Gastroesophageal sphincter (tissue), 4 donors: ENCODE results near the gene CIT. TPM values are rescaled to one million over a fixed set of nuclear protein-coding genes. Genes with fewer than 3 reads are reported as not detected.

ENCODE experiments used
- ATAC-seq: fragments of 150-250 bp; one replicate; pipeline ENCODE4 v1.9.1; 2016; ENCODE audit warnings: mild to moderate bottlenecking, moderate library complexity
- H3K27ac ChIP-seq, 4 donors: fragments of 200-600 bp; sonication (generic) in 3 of 4; 1 replicate in 3 of 4; 2 replicates in 1 of 4; pipeline ENCODE4 v1.5.1; 2016 to 2019
- H3K27me3 ChIP-seq: fragments of 200-600 bp; sonication (generic); one replicate; pipeline ENCODE4 v1.5.1; 2019
- H3K36me3 ChIP-seq, 2 donors: fragments of 200-600 bp; sonication (generic); one replicate each; pipeline ENCODE4 v1.5.1; 2019; ENCODE audit warnings: control low read depth in 1 of 2
- H3K4me1 ChIP-seq, 3 donors: fragments of 200-600 bp; sonication (generic); 1 replicate in 2 of 3; 2 replicates in 1 of 3; pipeline ENCODE4 v1.5.1; 2016 to 2019; ENCODE audit warnings: control low read depth in 2 of 3
- H3K4me3 ChIP-seq, 2 donors: fragments of 200-600 bp; sonication (generic); one replicate each; pipeline ENCODE4 v1.5.1; 2019; ENCODE audit warnings: mild to moderate bottlenecking in 1 of 2, moderate library complexity in 1 of 2
- H3K9me3 ChIP-seq, 3 donors: fragments of 200-600 bp; sonication (generic); one replicate each; pipeline ENCODE4 v1.5.1; 2017 to 2019; ENCODE audit warnings: control low read depth in 2 of 3
- EP300 ChIP-seq: sonication (generic); formaldehyde crosslinking; IDR thresholded peaks from one replicate; pipeline ENCODE4 v1.6.1; 2017; ENCODE audit warnings: antibody characterized with exemption, mild to moderate bottlenecking
- POLR2A ChIP-seq, 2 donors: fragments of 450-650 bp; IDR thresholded peaks; one replicate each; pipeline ENCODE4 v1.6.1; 2017; ENCODE audit warnings: antibody characterized with exemption in 2 of 2, mild to moderate bottlenecking in 2 of 2, moderate library complexity in 1 of 2
- POLR2AphosphoS5 ChIP-seq: sonication (generic); formaldehyde crosslinking; IDR thresholded peaks from one replicate; pipeline ENCODE4 v1.6.1; 2017; ENCODE audit warnings: antibody characterized with exemption
- WGBS, 2 donors: methylation state at CpG; one replicate each; pipeline ENCODE4 v1.1.5; 2018; ENCODE audit warnings: low coverage in 1 of 2; 5-methylcytosine and 5-hydroxymethylcytosine counted together
- total RNA-seq, 4 donors: library from RNA; depleted of rRNA; stranded (reverse); fragments of >200 nt; gene quantifications; one replicate each; pipeline ENCODE4 v1.1.0, GENCODE V29; 2016
- TF ChIP-seq, protein P1 (sequence below), 4 experiments: fragments of 200-600 bp in 2 of 4; fragments of 450-650 bp in 2 of 4; sonication (generic) in 1 of 4; IDR thresholded peaks; one replicate each; pipeline ENCODE4 v1.5.1; 2017 to 2019; ENCODE audit warnings: antibody characterized with exemption in 4 of 4, mild to moderate bottlenecking in 2 of 4, moderate library complexity in 2 of 4

The CIT gene
- total RNA-seq, 4 donors from 2014 or later: 3.8 to 9.7 (median 6.6) TPM

DNA sequence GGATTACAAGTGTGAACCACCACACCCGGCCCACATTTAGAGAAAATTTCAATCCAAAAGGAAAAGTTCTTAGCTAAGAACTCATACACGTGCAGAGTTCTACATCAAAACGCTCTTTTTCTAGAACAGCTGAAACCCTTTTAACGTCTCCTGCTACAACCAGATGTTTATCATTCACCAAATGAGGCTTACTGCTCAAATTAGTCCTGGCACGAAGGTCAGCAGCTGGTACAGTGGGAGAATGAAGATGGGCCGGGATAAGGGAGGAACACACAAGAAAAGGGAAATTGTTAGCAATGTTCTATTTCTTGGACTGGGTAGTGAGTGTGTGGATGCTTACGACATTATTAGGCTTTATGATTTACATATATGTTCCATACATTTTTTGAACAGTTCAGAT, 171.9 kb downstream of the CIT start:
- Histone ChIP-seq H3K4me1 (no peaks in the 10 kb centered on the region), H3K27ac (no peak overlapping the region), H3K36me3 (peaks cover 0 to 1% of the 10 kb centered on the region in 2 donors), H3K27me3 (no peaks in the 10 kb centered on the region), H3K9me3 (no peaks in the 10 kb centered on the region), H3K4me3 (no peak overlapping the region)
- WGBS, 2 donors: 86 to 93% methylated on average over 3 to 7 of the region's 7 CpGs
- ATAC-seq: no peak
- TF ChIP-seq POLR2AphosphoS5: no peak
- TF ChIP-seq, protein P1, sequence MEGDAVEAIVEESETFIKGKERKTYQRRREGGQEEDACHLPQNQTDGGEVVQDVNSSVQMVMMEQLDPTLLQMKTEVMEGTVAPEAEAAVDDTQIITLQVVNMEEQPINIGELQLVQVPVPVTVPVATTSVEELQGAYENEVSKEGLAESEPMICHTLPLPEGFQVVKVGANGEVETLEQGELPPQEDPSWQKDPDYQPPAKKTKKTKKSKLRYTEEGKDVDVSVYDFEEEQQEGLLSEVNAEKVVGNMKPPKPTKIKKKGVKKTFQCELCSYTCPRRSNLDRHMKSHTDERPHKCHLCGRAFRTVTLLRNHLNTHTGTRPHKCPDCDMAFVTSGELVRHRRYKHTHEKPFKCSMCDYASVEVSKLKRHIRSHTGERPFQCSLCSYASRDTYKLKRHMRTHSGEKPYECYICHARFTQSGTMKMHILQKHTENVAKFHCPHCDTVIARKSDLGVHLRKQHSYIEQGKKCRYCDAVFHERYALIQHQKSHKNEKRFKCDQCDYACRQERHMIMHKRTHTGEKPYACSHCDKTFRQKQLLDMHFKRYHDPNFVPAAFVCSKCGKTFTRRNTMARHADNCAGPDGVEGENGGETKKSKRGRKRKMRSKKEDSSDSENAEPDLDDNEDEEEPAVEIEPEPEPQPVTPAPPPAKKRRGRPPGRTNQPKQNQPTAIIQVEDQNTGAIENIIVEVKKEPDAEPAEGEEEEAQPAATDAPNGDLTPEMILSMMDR (IDR thresholded peaks at IDR 0.05): no peak
- no peak for TF ChIP-seq POLR2A (IDR thresholded peaks at IDR 0.05)
- no peak for TF ChIP-seq EP300

DNA sequence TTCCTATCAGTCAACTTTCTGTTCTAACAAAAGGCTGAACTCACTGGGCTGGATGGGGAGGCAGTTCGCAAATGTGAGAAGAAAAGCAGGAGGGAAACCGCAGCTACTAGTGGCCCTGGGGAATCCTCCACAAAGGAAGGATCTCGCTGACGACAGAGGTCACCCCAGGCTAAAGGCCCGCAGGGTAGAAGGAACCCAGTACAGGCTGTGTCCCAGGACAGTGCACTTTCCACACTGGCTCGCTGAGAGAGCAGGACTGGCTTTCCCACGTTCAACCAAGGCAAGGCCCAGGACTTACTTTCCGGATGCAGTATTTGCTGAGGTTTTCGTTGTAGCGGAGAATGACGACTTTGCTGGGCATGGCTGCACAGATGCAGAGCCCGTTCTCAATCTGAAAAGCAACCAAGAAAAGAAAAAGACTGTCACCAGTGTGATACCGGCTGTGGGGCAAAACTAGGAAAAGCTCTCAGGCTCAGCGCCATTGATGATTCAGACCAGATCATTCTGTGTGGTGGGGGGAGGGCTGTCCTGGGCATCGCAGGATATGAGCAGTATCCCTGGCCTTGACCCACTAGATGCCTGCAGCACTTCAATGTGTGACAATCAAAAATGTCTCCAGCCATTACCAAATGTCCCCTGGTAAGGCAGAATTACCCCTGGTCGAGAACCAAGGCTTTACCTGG, 172.9 kb downstream of the CIT start:
- 63 to 92% methylated on average over 4 to 5 of the region's 16 CpGs for WGBS, 2 donors
- H3K4me1 ChIP-seq: no peaks in the 10 kb centered on the region
- H3K27ac ChIP-seq: peak overlapping the region in 1 of 4 donors; percentile 19
- no peak overlapping the region for H3K4me3 ChIP-seq
- TF ChIP-seq POLR2AphosphoS5: no peak
- peak; percentile 46 for ATAC-seq
- no peaks in the 10 kb centered on the region for H3K27me3 ChIP-seq
- H3K9me3 ChIP-seq: no peaks in the 10 kb centered on the region
- no peaks in the 10 kb centered on the region for H3K36me3 ChIP-seq

DNA sequence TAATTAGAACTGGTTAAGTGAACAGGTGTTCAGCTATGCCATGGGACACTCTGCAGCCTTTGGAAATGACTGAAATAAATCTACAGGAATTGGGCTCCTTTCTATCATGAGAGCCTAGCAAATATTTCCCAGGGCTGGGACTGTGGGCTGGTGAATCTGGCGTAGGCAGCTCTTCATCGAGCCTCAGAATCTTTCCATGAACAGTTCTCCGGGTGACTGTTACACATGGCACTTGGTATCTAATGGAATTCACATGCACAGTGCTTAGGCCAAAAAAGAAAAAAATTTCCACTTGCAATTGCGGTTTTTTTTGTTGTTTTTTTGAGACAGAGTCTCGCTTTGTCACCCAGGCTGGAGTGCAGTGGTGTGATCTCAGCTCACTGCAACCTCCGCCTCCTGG, 177.0 kb downstream of the CIT start:
- H3K27me3 ChIP-seq: no peaks in the 10 kb centered on the region
- TF ChIP-seq, protein P1 (IDR thresholded peaks at IDR 0.05): no peak
- TF ChIP-seq EP300: no peak
- TF ChIP-seq POLR2A (IDR thresholded peaks at IDR 0.05): no peak
- no peak for TF ChIP-seq POLR2AphosphoS5
- WGBS, 2 donors: 83 to 97% methylated on average over 6 of the region's 6 CpGs
- no peak for ATAC-seq
- H3K27ac ChIP-seq: no peak overlapping the region
- H3K9me3 ChIP-seq: no peaks in the 10 kb centered on the region
- H3K4me1 ChIP-seq: no peaks in the 10 kb centered on the region
- no peaks in the 10 kb centered on the region for H3K36me3 ChIP-seq
- H3K4me3 ChIP-seq: no peak overlapping the region

DNA sequence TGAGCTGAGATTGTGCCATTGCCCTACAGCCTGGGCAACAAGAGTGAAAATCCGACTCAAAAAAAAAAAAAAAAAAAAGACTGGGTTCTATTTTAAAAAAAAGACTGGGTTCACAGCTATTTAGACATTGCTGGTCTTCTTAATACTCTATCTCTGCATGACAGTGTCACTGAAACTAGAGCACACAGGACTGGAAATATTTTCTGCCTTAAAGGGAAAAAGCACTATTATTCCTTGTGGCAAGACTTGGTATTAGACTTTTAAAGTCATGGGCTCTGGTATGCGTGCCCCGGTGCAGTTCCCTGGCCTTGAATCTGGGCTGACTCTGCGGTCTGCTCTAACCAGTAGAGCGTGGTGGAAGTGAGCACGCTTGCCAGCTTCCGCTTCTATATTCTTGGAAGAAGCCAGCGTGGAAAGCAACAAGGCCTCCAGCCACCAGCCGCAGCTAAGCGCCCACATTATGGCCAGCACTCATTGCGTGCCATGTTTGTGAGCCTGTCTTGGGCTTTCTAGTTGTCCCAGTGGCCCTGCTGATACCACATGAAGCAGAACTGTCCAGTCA, 177.8 kb downstream of the CIT start:
- no peak for ATAC-seq
- no peaks in the 10 kb centered on the region for H3K9me3 ChIP-seq
- WGBS, 2 donors: 95% methylated on average over 10 of the region's 11 CpGs; no CpG with 5 or more reads in 1 of the 2 donors
- no peaks in the 10 kb centered on the region for H3K36me3 ChIP-seq
- TF ChIP-seq POLR2AphosphoS5 (no peak), POLR2A (IDR thresholded peaks at IDR 0.05) (no peak), EP300 (no peak)
- TF ChIP-seq, protein P1 (IDR thresholded peaks at IDR 0.05): no peak
- H3K4me3 ChIP-seq: no peak overlapping the region
- no peak overlapping the region for H3K27ac ChIP-seq
- no peaks in the 10 kb centered on the region for H3K27me3 ChIP-seq
- H3K4me1 ChIP-seq: no peaks in the 10 kb centered on the region

DNA sequence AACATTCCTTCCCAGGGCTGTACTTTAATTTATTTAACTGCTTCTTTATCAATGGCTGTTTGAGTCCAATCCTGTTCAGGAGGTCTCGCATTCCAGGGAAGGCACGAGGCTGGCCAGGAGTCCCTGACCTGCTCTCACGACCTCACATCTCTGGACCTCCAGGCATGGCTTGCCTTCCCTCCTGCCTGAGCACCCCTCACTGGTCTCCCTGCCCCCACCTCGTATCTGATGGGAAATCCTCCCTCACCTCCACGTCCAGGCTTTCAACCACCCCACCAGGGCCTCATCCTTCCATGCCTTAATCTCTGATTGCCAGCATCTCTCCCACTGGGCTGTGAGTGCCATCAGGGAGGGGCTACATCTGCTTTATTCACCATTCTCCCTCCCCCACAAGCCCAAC, 180.2 kb downstream of the CIT start:
- ATAC-seq: no peak
- TF ChIP-seq, protein P1 (IDR thresholded peaks at IDR 0.05): no peak
- TF ChIP-seq EP300 (no peak), POLR2A (IDR thresholded peaks at IDR 0.05) (no peak), POLR2AphosphoS5 (no peak)
- Histone ChIP-seq H3K9me3 (no peaks in the 10 kb centered on the region), H3K27ac (no peak overlapping the region), H3K27me3 (no peaks in the 10 kb centered on the region), H3K4me1 (peaks cover 0 to 15% (median 0%) of the 10 kb centered on the region in 3 donors), H3K4me3 (no peak overlapping the region), H3K36me3 (no peaks in the 10 kb centered on the region)
- WGBS, 2 donors: 83 to 85% methylated on average over 1 to 5 of the region's 5 CpGs
